ENCODE data around the gene GLP2R.
"Not testable (repeated sequence)": the region's sequence is repeated elsewhere in the genome, so short reads cannot be mapped to it uniquely, and the experiment has no call there.

The GLP2R gene

DNA sequence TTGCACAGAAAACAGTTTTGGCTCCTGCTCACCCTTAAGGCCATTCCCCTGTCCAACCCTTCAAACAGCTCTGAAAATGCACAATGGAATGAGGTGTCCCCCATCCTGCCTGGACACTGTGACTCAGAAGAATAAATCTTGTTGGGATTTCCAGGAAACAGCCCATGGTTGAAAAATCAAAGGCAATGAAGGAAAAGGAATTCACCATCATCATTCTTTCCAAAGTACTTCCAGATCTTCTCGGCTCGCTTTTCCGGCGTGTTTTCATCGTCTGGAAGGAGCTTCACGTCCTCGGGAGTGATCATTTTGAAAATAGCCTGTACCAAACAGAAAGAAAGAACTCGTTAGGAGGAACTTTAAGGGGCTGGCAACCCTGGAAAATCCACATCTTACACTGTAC is 75.1 kb downstream of the GLP2R start:
- DNase-seq = no peak

DNA sequence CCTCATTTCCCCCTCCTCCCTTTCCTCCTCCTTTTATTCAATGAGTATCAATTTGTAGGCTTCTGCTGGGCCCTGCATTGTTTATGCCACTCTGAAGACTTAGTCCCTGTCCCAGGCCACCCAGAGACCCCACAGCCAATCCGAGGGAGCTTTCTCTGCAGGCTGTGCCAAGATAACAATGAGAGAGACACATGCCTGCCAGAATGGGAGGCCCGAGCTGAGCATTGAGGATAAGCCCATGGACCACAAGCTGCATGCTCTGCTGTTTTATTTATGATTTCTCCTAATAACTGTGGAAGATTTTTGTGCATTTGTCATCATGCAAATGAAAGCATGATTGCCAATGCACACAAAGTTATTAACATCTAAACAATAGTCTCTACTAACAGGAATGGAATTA is 76.4 kb downstream of the GLP2R start:
- DNase-seq = no peak

DNA sequence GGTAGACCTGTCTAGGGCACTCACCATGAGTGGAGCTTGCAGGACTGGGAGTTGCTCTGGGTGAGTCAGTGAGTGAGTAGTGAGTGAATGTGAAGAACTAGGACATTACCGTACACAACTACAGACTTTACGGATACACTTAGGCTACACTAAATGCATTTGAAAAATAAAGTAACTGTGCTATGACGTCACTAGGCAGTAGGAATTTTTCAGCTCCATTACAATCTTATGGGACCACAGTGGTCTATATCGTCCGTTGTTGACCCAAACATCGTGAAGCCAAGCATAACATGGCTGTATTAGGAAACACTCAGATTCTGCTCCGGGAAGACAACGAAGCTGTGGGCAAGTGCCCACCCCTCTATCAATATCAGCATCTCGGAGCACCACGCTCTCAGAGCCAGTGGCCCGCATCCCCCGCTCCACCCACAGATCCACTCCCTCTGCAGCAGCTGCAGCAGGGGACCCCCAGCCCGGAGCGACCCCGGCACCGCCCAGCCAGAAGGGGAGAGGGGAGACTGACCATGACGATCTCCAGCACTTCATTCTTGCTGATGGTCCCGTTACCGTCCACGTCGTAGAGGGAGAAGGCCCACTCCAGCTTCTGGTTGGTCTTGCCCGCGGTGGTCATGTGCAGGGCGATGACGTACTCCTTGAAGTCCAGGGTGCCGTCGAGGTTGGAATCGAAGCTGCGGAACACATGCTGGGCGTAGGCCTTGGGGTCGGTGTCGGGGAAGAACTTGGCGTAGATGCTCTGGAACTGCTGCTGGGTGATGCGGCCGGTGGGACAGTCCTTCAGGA is 78.8 kb downstream of the GLP2R start:
- no peak for DNase-seq

DNA sequence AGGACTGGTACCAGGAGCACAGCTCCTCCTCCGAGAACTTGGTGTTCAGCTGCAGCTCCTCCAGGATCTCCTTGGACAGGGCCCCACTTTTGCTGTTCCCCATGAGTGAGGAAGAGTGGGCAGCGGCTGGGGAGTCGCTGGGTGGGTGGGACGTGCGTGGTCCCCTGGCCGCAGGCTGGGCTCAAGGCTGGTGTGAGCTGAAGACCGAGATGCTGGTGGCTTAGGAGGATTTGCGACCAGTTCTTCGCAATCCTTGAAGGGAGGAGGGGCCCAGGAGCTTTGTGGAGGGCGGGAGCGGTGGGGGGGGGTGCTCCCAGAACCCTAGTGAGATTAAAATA is 79.3 kb downstream of the GLP2R start, which contains the start of gene RCVRN:
TSS of gene RCVRN (minus strand) at position 194 of the 338 bp plus-strand sequence. CDS start at position 103, 91 bp downstream.
- no peak for DNase-seq

DNA sequence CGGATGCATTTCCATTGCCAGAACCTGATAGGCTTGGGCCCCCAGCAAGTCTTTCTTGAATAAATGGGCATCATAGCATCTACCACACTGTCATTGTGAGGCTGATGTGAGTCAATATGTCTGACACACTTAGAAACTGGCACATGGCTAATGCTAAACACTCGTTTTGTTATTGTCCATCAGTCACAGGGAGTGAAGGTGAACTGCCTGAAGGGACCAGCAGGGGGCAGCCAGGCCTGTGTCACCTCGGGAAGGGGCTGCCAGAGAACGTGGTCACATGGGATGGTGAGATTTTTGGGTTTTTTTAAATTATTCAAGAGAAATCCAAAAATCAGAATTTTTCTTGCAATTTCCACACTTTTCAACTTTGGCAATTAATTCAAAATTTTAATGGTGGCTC is 80.2 kb downstream of the GLP2R start:
- DNase-seq = peak; percentile 20 to 65

DNA sequence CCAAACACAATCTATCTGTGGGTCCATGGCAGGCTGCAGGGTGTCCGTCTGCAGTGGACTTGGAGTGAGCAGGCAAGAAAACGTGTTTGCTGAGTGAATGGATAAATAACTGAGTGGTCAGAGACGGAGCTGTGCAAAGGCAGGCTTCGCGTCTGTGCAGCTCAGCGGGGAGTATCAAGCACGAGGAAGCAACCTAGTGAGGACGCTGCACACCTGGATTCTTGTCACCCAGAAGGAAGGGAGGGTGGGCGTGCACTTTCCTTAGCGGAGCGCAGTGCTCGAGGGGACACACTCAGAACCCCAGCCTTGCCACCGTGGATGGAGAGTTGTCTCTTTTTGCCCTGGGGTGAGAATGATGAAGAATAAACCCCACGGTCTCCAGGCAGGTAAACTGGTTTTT is 80.9 kb downstream of the GLP2R start:
- DNase-seq = no peak

DNA sequence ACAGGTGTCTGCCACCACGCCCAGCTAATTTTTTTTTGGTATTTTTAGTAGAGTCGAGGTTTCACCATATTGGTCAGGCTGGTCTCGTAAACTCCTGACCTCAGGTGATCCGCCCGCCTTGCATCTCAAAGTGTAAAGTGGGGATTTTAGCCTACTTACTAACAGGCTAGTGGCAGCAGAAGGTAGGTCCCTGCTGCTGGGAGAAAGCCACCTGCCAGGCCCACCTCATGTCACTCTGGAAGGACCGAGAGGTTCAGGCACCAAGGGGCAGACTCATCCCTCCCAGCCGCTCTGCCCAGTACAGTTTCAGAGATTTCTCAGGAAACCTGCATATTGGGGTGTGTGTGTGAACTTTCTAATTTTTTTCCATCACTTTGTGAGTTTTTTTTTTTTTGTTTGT is 81.4 kb downstream of the GLP2R start:
- DNase-seq = peak in 1 of 2 experiments; percentile 33

DNA sequence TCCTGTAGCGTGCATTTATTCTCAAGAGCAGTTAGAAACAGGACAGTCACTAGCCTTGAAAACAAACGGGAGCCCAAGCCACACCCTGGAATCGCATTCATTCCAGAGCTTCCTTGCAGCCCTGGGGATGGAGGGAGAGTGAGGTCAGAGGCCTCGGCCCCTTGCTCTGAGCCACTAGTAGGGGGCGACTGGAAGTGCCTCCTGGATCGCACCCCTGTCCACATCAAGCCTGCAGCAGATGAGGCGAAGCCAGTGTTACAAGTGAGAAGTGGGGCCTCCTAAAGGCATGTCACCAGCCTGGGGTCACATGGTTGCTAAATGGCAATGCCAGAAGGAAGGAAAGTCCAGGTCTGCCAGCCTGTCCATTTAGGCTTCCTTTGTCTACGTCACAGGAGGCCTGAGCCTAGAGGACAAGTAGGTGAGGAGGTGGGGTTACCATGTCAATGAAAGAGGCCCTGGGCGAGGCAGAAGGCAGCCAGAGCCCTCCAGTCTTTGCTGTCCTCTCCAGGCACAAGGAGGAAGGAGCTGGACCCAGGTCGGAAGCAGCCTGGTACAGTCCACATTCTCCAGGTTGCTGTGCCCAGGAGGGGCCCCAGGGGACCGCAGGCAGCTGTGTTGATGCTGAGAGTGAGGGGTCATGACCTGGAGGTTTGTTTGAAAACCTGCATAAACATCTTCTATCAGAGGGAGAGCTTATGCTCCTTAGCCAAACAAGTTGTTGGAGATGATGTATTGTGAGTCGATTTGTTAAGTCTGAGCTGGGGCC is 82.3 kb downstream of the GLP2R start:
- DNase-seq = peak; percentile 37 to 47

DNA sequence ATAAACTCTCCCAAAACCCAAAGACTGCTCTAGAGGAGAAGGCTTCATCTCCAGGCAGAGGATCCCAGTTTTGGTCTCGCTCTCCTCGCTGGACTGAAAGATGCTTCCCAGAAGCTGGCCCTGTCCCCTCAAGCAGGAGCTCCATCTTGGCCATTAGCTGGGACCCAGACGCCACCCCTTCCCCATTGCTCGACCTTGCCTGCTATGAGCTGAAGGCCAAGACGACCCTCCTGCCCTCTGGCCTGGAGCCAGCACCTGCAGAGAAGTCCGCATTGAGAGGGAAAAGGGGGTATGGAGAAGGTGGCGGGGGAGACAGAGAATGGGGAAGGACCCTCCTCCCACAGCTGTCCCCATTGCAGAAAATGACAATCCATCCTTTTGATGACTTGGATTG is 82.9 kb downstream of the GLP2R start:
- DNase-seq = no peak

DNA sequence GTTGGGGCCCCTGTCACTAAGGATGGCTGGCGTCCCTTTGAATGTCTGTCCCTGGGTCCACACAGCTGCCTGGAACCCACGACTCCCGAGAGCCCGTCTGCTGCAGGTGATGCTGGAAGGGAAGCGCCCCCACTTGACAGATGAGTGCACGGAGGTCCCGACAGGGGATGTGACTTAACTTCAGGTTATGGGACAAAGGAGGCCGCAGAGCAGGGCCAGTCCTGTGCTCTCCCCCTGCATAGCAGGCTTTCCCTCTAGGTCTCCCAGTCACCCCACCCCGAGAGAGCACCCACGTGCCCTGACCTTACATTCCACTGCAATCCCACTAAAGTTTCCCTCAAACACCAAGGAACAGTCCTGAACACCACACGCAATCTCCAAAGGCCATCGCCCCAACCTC is 85.4 kb downstream of the GLP2R start:
- no peak for DNase-seq

DNA sequence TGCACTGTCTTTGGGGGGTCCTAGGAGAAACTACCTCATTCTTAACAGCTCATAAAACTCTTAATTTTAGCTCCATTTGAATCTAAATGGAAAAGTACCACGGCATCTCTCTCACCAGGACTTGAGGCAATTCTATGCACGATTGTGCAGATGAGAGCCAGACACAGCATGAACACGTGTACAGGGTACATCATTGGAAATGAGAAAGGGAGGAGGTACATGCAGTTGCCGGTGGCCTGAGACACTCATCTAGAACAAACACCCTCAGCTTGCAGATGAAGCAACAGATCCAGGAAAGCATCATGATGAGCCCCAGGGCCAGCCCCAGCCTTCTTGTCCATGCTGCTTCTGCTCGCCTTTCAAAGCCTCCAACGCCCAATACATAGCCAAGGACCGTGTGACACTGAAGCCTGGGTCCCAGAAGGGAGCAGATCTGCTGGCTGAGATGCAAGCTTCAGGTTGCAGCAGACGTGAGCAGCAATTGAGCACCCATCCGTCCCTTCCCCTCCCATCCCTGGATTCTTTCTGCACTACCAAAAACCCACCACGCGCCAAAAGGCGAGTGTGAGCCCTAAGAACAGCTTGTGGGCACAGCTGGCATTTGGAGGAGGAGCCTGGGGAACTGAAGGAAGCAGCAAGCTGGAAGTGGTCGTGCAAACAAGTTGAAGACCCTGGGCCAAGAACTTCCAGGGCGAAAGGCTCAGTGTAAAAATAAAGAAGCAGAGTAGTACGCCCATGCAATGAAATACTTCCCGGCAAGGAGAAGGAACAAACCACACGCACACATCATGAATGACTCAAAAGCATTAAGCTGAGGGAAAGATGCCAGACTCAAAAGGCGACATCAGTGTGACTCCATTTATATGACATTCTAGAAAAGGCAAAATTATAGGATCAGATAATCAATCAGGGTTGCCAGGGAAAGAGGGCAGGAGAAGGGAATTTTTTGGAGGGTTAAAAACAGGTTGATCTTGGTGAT is 86.7 kb downstream of the GLP2R start:
- DNase-seq = peak; percentile 57 to 92

DNA sequence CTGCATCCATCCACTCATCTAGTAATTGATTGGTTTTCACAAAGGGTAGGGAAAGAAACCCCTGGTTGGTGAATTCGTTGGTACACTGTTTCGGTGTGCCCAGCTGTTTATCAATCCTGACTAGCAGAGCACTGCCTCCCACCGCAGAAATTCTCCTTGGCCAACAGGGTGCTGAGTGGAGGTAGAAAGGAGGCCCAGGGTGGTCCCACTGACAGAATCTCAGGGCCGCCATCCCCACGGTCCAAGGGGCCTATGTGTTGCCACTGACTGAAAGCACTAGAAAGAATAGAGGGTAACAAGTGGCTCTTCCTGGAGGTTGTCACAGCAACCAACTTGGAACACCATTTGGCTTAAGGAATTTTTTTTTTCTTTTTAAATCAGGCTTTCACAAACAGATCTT is 87.8 kb downstream of the GLP2R start:
- no peak for DNase-seq

DNA sequence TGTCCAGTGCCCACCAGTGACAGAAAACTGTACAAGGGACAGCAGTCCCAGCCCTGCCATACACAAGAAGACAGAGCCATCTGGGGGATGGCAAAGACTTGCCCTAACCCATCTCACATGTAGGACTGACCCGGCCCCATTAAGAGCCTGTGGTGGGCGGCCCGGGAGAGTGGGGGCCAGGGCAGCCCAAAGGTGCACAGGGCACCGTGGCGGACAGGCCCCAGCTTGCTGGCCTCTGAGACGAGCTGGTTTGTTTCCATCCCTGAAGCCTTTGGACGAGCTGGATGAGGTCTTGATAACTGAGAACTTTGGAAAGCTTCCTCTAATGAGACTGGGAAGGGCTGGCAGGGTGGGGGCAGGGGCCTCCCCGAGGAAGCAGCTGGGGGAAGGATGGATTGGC is 90.4 kb downstream of the GLP2R start:
- peak; percentile 52 to 76 for DNase-seq

DNA sequence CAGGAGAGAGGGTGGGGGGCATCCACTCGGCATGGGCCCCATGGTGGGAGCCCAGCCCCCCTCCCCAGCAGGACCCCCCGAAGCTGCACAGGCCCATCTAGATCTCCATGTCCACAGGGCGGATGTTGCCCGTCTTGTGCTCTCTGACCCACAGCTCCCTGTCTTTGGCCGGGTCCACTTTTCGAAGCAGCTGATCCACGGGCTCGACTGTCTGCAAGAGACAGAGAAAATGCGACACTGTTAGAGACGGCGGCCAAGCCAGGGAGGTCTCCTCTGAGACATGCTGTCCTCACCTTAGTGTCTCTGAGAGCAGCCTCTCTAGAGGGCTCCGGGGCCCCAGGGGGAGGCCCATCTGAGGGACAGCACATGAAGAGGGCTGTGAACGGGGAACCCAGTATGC is 91.4 kb downstream of the GLP2R start:
- no peak for DNase-seq

DNA sequence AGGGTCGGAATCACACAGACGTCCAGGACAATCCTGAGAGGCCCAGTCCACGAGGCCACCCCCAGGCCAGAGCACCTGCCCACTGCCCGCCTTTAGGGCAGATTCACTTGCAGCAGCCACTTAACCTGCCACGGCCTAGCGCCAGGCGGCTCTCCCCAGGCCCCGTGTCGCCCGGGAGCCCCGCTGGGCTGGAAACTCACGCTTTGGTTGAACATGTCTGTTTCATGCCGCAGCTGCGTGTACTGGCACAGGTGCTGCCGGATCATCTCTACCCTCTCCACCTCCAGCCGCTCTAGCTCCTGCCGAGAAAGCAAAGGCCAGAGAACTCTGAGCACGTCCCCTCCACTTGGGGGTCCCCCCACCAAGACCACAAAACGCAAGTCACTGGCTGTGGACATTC is 92.1 kb downstream of the GLP2R start:
- no peak for DNase-seq

DNA sequence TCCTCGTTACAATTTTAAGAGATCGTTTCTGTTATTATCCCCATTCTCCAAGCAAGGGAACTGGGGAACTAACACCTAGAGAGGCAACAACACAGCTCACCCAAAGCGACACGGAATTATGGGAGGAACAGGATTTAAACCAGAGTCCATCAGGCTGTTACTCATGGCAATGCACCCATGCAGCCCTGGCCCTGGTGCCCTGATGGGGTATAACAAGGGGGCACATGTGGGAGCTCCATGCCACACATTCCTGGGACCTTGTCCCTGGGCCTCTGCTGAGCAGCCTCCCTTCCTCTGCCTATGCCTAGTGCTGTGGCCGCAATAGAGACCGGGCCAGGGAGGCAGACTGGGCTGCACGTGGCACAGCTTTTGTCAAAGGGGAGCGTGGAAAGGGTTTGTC is 92.6 kb downstream of the GLP2R start:
- DNase-seq = no peak

DNA sequence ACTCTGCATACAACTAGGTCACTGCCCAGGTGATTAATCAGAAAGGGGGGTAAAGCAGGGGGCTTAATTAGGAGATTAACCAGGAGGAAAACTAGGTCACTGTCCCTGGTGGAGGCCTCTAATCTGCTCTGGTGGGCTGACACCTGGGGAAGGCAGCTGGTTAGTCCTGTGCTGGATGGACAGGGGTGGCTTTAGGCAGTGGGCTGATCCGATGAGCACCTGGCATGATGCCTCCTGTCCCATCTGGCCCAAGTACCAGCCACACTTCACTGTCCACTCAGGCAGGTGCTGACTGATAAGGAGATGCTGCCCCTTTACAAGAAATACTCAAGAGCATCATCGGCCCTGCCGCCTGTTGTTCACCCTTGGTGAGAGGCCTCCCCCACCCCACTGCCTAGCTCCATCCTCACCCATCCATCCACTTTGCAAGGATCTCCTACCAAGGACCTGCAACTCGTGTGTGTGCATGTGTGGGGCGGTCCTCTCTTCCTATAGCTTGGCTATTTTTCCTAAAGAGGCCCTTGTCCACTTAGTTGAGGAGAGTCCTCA is 93.2 kb downstream of the GLP2R start:
- DNase-seq = peak; percentile 95 to 99

DNA sequence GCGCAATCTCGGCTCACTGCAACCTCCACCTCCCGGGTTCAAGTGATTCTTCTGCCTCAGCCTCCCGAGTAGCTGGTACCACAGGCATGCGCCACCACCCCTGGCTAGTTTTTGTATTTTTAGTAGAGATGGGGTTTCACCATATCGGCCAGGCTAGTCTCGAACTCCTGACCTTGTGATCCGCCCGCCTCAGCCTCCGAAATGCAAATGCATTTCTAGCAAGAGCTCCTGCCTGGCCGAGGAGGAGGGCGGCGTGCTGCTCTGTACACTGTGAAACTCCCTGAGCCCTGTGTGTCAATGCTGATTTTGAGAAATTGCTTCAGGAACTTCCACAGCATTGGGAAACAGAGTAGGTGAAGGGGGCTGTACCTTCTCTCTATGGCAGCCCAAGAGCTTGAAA is 95.5 kb downstream of the GLP2R start:
- DNase-seq = not testable (repeated sequence)

DNA sequence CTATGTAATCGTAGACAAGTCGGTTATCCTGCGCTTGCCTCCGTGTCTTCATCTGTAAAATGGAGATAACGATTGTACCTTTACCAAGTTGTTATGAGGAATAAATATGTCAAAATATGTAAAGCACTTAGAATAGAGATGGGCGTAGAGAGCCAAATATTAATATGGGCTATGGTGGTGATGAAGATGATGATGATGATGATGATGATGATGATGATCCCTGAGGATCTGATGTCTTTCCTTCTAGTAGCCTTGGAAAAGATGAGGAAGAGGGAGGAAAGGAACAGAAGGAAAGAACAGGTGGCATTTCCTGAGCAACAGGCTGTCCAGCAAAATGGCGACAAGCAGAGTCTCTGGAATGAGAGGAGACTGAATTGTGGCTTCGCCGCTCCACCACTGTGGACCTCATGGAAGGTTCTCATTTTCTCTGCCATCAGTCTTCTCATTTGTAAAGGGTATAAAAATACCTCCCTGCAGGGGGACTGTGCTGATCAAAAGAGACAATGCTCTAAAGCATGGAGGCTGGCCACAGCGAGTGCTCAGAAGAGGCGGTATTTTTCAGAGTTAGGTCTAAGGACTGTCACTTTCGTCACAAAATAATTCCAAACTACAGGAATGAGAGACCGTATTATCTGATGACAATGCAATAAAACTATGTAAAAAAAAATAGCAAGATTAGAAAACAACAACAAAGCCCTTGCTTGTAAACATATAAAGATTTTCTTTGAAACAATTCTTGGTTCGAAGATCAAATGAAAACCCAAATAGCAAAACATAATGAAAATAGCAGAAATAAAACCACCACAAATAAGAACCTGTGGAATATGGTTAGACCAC is 96.5 kb downstream of the GLP2R start:
- DNase-seq = peak in 1 of 2 experiments; percentile 18

DNA sequence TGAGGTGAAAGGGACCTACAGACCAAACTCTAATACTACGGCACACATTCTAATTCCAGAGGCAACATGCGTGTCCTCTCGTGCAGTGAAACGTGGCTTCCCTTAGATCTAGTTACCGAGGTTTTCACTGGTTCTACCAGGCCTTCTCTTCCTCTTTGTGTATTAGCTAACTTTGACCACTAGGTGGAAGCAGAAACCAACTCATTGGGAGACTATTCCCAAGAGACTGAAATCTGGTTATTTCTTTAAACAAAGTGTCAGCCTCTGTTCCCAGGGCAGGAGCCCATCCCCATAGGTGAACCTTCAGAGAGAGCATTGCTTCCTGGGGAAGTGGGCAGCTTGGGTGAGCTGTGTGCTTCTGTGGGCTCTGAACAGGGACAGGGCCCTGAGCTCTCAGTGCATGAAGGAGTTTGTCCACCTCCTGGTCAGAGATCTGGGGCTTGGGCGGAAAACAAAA is 99.0 kb downstream of the GLP2R start:
- DNase-seq = peak; percentile 93 to 97

DNA sequence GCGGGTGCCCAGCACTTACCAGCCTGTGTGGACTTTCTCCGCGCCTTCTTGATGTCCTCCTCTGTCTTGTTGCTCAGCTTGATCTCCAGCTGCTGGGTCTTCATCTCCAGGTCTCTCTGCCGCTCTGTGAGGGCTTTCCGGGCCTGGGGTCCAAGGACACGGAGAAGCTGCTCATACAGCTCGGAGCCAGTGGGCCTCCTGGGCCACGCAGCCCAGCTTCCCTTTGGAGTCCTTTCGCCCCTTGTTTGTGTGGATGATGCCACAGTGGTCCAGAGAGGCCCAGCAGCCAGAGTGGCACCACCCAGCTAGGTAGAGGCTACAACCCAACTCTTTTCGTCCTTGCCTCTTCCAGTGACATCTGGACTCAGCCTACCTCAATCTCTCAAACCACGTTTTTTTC is 99.7 kb downstream of the GLP2R start:
- no peak for DNase-seq
